Measurements from ENCODE around the gene EML1. TPM values are rescaled to one million over a fixed set of nuclear protein-coding genes. Genes with fewer than 3 reads are reported as not detected.

The EML1 gene
- total RNA-seq, 2 experiments from 2014 or later = 0.12 TPM; not detected in 1

DNA sequence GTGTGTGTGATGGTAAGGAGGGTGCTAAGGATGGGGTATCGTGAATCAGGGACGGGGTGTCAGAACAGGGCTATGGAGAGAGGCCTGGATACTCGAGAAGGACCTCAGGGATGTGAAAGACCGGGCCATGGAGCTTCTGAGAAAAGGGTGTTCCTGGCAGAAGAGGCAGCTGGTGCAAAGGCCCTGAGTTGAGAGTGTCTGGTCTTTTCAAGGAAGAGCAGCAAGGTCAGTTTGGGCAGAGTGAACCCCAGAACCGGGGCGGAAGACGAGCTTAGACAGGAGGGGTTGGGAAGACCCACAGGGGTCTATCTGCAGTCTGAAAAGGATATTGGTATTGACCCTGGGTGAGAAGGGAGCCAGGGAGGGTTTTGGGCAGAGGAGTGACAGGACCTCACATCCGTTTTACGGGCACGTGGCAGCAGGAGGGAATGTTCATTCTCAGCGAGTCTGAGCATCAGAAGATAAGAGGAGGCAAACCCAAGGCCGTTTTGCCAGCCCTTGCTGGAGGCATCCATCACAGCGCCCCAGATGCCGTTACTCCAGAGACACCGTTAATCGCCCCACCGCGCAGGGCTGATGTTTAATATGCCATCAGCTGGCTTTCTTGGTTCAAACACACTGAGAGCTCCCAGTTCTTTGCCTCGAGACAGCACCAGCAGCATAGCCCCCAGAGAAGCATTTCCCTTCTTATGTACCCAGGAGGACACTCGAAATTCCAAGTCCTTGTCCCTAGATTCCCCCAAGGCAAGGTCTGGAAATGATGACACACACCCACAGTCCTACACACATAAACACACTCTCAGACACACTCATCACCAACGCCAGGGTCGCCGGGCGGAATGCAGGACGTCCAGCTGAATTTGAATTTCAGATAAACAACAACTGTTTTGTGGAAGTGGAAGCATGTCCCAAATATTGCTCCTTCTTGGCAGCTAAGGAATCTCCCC, 41.4 kb upstream of the EML1 start:
- POLR2A ChIA-PET = no interaction called here

DNA sequence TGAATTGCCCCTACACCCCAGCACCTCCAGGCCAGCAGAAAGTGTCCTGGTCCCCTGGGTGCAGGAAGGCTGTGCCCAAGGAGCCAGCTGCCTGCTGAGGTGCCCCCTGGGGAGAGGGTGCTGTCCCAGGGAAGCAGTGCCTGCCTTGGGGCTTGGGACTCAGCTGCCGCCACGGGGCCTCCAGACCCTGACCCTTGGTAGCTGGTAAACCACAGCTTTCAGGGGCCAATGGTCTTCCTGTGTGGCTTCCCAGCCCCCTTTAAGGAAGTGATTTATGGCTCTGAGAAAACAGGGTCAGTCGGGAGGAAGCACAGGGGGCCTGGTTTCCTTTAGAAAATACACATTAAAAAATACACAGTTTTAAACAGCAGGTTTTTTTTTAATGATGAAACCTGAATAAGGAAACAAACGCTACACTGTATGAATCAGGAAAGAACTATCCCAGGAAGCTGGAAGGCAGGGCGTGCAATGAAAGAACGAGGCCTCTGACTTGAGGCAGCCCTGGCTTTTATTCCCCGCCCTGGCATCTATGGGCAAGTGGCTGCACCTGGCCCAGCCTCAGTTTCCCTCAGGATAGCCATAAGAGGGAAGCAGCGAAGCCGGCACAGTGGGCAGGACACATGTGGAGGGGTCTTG, 40.6 kb upstream of the EML1 start:
- DNase-seq = no peak
- Mint-ChIP-seq H3K36me3 (ENCODE audit: low read depth) (no peaks in the 10 kb centered on the region), H3K9me3 (no peaks in the 10 kb centered on the region), H3K4me1 (peaks cover 8% of the 10 kb centered on the region), H3K4me3 (no peak overlapping the region), H3K27ac (no peak overlapping the region), H3K27me3 (peaks cover 23% of the 10 kb centered on the region)
- ChIA-PET CTCF (interaction anchor here (0.7 kb wide), 2 partner anchors 35 to 1321 kb away, joined by 3 read pairs; no protein-coding TSS in a partner anchor), POLR2A (no interaction called here)

More for the DNA sequence above, 41.4 kb upstream of the EML1 start:
- H3K27ac Mint-ChIP-seq = no peak overlapping the region
- peaks cover 23% of the 10 kb centered on the region for H3K27me3 Mint-ChIP-seq
- CTCF ChIA-PET = interaction anchor here (0.7 kb wide), 2 partner anchors 34 to 1322 kb away, joined by 3 read pairs; no protein-coding TSS in a partner anchor
- no peak overlapping the region for H3K4me3 Mint-ChIP-seq
- H3K9me3 Mint-ChIP-seq = no peaks in the 10 kb centered on the region
- DNase-seq = no peak
- H3K36me3 Mint-ChIP-seq (ENCODE audit: low read depth) = no peaks in the 10 kb centered on the region
- peaks cover 14% of the 10 kb centered on the region for H3K4me1 Mint-ChIP-seq

DNA sequence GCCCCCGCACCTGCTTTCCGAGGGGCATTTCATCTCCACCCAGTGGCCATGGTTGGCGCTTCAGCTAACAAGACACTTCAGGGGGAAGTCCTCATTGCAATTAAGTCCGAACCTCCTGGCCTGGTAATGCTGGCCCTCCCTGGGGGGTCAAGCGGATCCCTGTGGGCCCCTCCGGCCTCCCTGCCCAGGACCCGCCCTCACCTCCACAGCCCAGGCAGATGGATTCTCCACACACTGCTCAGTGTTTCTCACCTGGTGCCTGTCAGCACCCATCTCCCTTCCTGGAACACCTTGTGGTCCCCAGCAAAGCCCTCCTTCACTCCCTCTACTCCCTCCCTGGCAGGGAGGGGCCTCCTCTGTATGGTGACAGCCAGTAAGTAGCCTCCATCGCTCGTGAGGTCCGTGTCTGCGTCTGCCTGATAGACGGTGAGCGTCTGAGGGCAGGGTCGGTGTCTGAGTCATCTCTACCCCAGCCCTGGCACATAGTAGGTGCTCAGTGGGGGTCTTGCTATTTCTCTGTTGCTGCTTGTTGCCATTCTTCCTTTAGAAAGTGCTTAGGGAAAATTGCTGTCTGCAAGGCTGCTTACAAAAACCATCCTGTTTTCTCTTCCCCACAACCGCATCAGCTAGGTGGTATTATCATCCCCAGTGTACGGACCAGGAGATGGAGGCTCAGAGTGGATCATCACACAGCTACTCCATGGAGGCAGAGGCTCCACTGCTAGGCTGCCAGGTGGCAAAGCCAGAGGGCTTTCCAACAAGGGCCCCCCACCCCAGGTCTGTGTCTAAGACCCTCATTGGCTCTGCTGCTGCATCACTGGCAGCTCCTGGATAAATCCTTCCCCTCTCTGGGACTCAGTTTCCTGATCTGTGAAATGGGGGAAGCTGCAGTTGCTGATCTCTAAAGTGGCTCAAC, 39.7 kb upstream of the EML1 start:
- Mint-ChIP-seq H3K27ac (no peak overlapping the region), H3K4me3 (no peak overlapping the region), H3K27me3 (peaks cover 23% of the 10 kb centered on the region), H3K9me3 (no peaks in the 10 kb centered on the region), H3K36me3 (ENCODE audit: low read depth) (no peaks in the 10 kb centered on the region), H3K4me1 (peaks cover 8% of the 10 kb centered on the region)
- POLR2A ChIA-PET = interaction anchor here (0.7 kb wide), 1 partner anchor 469 kb away, joined by 3 read pairs; no protein-coding TSS in a partner anchor
- CTCF ChIA-PET = interaction anchor here (0.6 kb wide), 1 partner anchor 104 kb away, joined by 3 read pairs; no protein-coding TSS in a partner anchor
- no peak for DNase-seq

DNA sequence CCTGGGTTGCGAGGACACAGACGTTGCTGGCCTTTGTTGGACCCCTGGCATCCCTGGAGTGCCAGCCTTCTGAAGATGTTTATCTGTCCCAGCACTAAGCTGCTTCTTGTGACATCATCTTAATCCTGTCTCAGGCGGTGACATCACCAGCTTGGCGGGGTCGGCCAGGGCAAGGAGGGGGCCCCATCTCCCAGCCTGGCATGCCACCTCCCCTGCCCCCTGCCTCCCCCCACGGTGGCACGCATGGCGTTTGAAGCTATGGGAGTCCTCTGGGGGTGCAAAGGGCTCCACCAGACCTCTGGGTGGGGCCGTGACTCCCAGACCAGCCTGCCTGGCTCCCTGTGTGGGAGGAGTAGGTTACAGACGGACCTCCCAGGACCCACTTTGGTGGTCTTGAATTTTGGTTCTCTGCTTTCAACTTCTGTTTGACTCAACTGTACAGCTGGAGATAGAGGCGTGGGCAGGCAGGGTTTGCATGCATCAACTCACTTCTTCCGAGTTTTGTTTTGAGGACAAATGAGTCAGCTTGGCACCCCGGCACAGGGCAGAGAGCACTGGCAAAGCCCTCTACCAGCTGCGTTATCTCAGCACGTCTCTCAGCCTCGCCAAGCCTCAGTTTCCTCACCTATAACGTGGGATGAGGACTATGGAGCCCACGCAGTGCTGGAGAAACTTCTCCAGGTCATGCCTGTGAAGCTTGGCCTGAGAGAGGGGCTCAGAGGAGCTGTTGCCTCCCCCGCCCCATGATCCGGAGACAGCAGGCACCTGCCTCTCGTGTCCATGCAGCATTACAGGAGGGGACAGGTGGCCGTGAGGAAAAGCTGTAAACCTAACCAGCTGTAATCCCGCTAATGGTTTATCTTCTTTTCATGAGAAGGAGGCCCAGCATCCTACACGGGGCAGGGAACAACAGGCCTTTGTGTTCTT, 38.8 kb upstream of the EML1 start:
- Mint-ChIP-seq H3K4me1 (peaks cover 8% of the 10 kb centered on the region), H3K4me3 (no peak overlapping the region)
- POLR2A ChIA-PET = interaction anchor here (0.7 kb wide), 1 partner anchor 468 kb away, joined by 3 read pairs; no protein-coding TSS in a partner anchor

DNA sequence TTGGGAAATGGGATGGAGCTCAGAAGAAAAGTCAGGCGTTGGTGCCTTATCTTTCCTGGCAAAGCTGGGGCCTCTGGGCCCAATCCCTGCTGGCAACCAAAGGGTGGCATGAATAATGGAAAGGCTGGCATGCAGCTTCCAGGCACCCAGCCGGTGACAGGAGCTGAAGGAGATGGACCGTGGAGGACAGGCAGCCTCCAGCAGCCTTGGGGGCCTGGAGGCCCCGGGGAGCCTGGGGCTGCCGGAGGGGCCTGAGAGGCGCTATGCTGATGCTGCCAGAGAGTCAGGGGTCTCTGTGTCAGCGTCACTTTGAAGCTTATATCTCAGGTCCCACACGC, 38.2 kb upstream of the EML1 start:
- no peaks in the 10 kb centered on the region for H3K9me3 Mint-ChIP-seq
- H3K4me1 Mint-ChIP-seq = peaks cover 8% of the 10 kb centered on the region
- no peak overlapping the region for H3K4me3 Mint-ChIP-seq
- H3K36me3 Mint-ChIP-seq (ENCODE audit: low read depth) = no peaks in the 10 kb centered on the region
- no peak for DNase-seq
- no peak overlapping the region for H3K27ac Mint-ChIP-seq
- ChIA-PET CTCF (interaction anchor here (1.3 kb wide), 1 partner anchor 10 kb away, joined by 3 read pairs; no protein-coding TSS in a partner anchor), POLR2A (no interaction called here)
- H3K27me3 Mint-ChIP-seq = peaks cover 23% of the 10 kb centered on the region

More for the DNA sequence above, 38.8 kb upstream of the EML1 start:
- CTCF ChIA-PET = interaction anchor here (0.6 to 1.3 kb wide), 2 partner anchors 10 to 103 kb away, joined by 3 read pairs; no protein-coding TSS in a partner anchor
- DNase-seq = no peak
- H3K9me3 Mint-ChIP-seq = no peaks in the 10 kb centered on the region
- no peak overlapping the region for H3K27ac Mint-ChIP-seq
- H3K27me3 Mint-ChIP-seq = peaks cover 23% of the 10 kb centered on the region
- H3K36me3 Mint-ChIP-seq (ENCODE audit: low read depth) = no peaks in the 10 kb centered on the region

DNA sequence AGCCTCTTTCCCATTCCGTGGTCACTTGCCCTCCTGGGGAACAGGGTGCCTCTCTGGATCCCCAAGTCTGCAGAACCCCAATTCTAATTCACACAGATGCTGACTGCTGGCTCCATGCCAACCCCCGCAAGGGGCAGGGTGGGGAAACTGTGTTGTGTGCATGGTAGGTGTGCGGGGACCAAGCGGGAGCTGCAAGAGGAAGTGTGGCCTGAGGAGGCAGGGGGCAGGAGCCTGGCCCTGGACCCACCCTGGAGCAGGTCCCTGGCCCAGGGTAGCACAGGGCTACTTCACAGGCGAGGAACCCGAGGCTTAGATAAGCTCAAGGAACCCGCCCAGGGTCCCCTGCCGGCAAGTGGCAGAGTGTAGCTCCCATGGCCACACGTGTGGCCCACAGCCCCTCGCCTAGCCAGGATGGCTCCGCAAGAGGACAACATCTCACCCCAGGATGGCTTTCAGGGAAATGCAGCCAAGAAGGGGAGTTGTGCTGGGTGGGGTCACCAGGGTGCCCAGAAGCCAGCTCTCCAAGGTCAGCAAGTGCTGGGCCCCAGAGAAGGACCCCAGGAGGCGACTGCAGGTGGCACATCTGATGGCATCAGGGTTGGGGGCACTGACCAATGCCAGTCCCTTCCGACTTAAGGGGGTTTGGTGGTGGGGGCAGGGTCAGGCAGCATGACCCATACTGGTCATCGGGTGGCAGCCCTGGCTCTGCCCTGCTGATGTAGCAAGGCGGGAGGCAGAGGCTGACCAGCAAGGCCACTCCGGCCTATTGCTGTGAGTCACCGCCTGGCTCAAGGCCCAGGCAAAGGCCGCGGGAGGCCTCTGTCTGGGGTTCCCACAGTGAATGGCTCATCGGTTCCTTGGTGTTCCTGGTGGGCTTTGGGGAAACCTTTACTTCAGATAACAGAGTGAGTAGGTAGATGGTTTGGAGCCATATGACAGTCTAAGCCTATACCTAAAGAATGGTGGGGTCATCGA, 37.3 kb upstream of the EML1 start:
- no peak overlapping the region for H3K27ac Mint-ChIP-seq
- CTCF ChIA-PET = interaction anchor here (1.3 kb wide), 1 partner anchor 9 kb away, joined by 3 read pairs; no protein-coding TSS in a partner anchor
- no peak overlapping the region for H3K4me3 Mint-ChIP-seq
- H3K36me3 Mint-ChIP-seq (ENCODE audit: low read depth) = no peaks in the 10 kb centered on the region
- POLR2A ChIA-PET = no interaction called here
- DNase-seq = no peak
- no peaks in the 10 kb centered on the region for H3K9me3 Mint-ChIP-seq
- H3K4me1 Mint-ChIP-seq = peaks cover 8% of the 10 kb centered on the region
- H3K27me3 Mint-ChIP-seq = peaks cover 23% of the 10 kb centered on the region

DNA sequence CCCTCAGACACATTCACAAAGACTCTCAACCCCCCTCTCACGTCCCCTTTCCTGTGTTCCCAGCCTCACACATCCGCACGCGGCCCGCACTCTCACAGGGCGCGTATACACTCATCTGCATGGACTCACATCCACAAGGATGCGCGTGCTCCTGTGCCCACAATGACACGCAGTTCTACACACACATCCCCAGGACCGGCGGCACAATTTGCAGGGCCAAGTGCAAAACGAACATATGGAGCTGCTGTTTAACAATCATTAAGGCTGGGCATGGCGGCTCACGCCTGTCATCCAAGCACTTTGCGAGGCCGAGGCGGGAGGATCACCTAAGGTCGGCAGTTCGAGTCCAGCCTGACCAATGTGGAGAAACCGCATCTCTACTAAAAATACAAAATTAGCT, 36.4 kb upstream of the EML1 start:
- ChIA-PET POLR2A (no interaction called here), CTCF (no interaction called here)
- no peak for DNase-seq
- no peaks in the 10 kb centered on the region for H3K36me3 Mint-ChIP-seq (ENCODE audit: low read depth)
- no peaks in the 10 kb centered on the region for H3K9me3 Mint-ChIP-seq
- H3K27ac Mint-ChIP-seq = no peak overlapping the region
- H3K4me1 Mint-ChIP-seq = peaks cover 8% of the 10 kb centered on the region
- H3K4me3 Mint-ChIP-seq = no peak overlapping the region
- peaks cover 17% of the 10 kb centered on the region for H3K27me3 Mint-ChIP-seq

DNA sequence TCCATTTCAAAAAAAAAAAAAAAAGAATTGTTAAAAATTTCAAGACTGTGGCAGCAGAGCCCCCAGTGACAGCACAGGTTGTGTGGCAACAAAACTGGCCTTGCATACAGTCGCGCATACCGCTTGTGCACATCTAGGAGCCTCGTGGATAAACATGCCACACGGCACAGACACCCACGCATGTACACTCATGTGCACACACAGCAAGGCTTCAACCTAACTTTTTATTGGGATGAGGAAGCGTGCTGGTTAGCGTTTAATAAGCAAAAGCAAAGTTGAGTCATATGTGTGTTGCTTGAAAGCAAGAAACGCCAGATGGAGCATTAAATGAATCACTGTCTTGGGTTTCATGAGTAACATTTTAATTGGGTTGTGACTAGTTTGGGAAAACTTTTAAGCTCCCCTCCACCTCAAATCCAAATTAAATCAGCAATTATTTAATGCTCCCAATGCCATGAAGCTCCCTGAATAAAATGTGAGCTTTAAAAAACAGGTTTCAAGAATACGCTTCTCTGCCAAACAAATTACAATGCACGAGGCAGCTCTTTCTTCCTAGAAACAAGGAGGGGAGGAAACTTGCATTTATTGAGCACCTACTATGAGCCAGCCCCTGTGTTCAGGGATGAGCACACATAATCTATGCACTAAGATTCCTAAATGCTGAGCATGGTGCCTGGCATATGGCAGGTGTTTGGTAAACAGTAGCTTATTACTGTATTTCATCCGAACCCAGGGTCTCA, 35.7 kb upstream of the EML1 start:
- Mint-ChIP-seq H3K27me3 (peaks cover 11% of the 10 kb centered on the region), H3K4me3 (no peak overlapping the region), H3K36me3 (ENCODE audit: low read depth) (no peaks in the 10 kb centered on the region), H3K27ac (no peak overlapping the region), H3K4me1 (peaks cover 5% of the 10 kb centered on the region), H3K9me3 (no peaks in the 10 kb centered on the region)
- POLR2A ChIA-PET = no interaction called here
- CTCF ChIA-PET = interaction anchor here (1.3 kb wide), 1 partner anchor 8 kb away, joined by 3 read pairs; no protein-coding TSS in a partner anchor
- DNase-seq = no peak

DNA sequence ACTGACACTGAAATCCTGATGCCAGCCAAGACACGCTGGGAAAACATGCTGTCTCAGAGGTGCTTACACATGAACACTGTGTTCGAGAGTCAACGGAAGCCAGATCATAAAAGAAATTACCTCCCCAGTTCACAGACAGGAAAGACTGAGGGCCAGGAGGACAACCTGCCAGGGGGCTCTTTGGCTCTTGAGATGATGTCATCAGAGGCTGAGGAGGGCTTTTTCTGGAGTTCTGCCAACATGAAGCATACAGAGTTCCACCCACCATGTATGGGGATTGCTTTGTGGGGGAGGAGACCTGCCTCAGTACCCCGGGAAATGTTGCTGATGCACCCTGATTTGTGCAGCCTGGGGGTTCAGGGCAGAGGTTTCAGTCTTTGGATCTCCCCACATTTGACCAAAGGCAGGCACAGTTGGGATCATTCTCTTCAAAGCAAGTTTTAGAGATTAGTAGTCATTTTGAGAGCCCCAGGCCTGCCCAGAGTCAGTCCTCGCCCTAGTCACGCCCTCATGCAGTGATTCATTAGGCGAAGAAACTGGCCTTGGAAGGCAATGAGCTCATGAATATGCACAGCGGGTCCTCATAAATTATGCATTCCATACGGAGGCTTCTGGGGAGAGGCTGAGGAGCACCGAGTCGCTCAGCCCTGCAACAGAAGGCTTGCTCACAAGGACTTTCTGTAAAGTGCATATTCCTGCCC, 34.9 kb upstream of the EML1 start:
- ChIA-PET POLR2A (no interaction called here), CTCF (interaction anchor here (1.3 kb wide), 1 partner anchor 9 kb away, joined by 3 read pairs; no protein-coding TSS in a partner anchor)
- no peak overlapping the region for H3K27ac Mint-ChIP-seq
- no peak for DNase-seq
- peaks cover 5% of the 10 kb centered on the region for H3K4me1 Mint-ChIP-seq
- H3K9me3 Mint-ChIP-seq = no peaks in the 10 kb centered on the region
- peaks cover 7% of the 10 kb centered on the region for H3K27me3 Mint-ChIP-seq
- no peak overlapping the region for H3K4me3 Mint-ChIP-seq
- H3K36me3 Mint-ChIP-seq (ENCODE audit: low read depth) = no peaks in the 10 kb centered on the region
